NCI-H460 (cell line): ENCODE measurements around the gene COX18. TPM values are rescaled to one million over a fixed set of nuclear protein-coding genes. Genes with fewer than 3 reads are reported as not detected.

ENCODE experiments used
- small RNA-seq, 2 experiments: library from RNA; depleted of rRNA; stranded (forward); fragments of <200 nt; gene quantifications; one replicate each; pipeline ENCODE3, GENCODE V24; 2014
- total RNA-seq: library from RNA; depleted of rRNA; stranded (reverse); fragments of >200 nt; shearing (Covaris generic); gene quantifications from 2 replicates; pipeline ENCODE4 v1.2.3, GENCODE V29; 2014; rRNA removed

The COX18 gene
- total RNA-seq, 1 experiment from 2014 or later, result 25.8 TPM

Small RNA genes lying within 50 kb of the gene (small RNA-seq; reads per million reads assigned to genes)
- 0 to 0.12 reads per million in 2 experiments for gene RNU6ATAC5P

Other genes with a start within 250 kb of the COX18 start
- 33.7 and 36.1 TPM in 2 replicates for gene ANKRD17, start 189.1 kb upstream of the COX18 start, total RNA-seq